BLaER1 (cell line): ENCODE measurements around the gene NUDT2.

Source experiments
- H3K27ac ChIP-seq: shearing (Covaris generic); formaldehyde crosslinking; 2 replicates; pipeline ENCODE4 v1.8.1; 2022
- H3K27me3 ChIP-seq: shearing (Covaris generic); formaldehyde crosslinking; 2 replicates; pipeline ENCODE4 v1.8.1; 2022
- H3K36me3 ChIP-seq: shearing (Covaris generic); formaldehyde crosslinking; 2 replicates; pipeline ENCODE4 v1.8.1; 2022
- H3K4me1 ChIP-seq: shearing (Covaris generic); formaldehyde crosslinking; 2 replicates; pipeline ENCODE4 v1.8.1; 2022
- H3K4me2 ChIP-seq: shearing (Covaris generic); formaldehyde crosslinking; 2 replicates; pipeline ENCODE4 v1.8.1; 2022
- H3K4me3 ChIP-seq: shearing (Covaris generic); formaldehyde crosslinking; 2 replicates; pipeline ENCODE4 v1.8.1; 2022
- H3K9ac ChIP-seq: shearing (Covaris generic); formaldehyde crosslinking; 2 replicates; pipeline ENCODE4 v1.8.1; 2022
- H3K9me3 ChIP-seq: shearing (Covaris generic); formaldehyde crosslinking; 2 replicates; pipeline ENCODE4 v1.8.1; 2022
- H4K20me1 ChIP-seq: shearing (Covaris generic); formaldehyde crosslinking; 2 replicates; pipeline ENCODE4 v1.8.1; 2022
- Cebpa-rat ChIP-seq: shearing (Covaris generic); IDR thresholded peaks from 2 replicates; pipeline ENCODE4 v1.8.1; 2022

NUDT2 gene

DNA sequence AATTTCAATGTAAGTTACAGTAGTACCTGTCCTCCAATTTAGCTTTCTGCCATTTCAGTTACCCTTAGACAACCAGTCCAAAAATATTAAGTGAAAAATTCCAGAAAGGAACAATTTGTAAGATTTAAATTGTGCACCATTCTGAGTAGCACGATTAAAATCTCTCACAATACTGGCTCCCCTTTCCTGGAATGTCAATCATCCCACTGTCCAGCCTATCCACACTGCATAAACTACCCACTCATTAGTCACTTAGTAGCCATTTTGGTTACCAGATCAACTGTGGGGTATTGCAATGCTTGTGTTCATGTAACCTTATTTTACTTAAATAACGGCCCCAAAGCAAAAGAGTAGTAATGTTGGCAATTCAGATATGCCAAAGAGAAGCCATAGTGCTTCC lies 11.9 kb upstream of the NUDT2 start:
- TF ChIP-seq Cebpa-rat: no peak
- H3K4me3 ChIP-seq: no peak overlapping the region
- H3K9me3 ChIP-seq: peaks cover 6% of the 10 kb centered on the region; the same call in 1 of the 2 replicates
- peaks cover 19% of the 10 kb centered on the region for H3K36me3 ChIP-seq
- H3K27me3 ChIP-seq: no peaks in the 10 kb centered on the region
- H4K20me1 ChIP-seq: no peaks in the 10 kb centered on the region
- no peak overlapping the region for H3K9ac ChIP-seq
- H3K4me1 ChIP-seq: peaks cover 18% of the 10 kb centered on the region
- no peak overlapping the region for H3K4me2 ChIP-seq
- H3K27ac ChIP-seq: no peak overlapping the region

- H3K4me1 ChIP-seq: peaks cover 26% of the 10 kb centered on the region
- H3K27me3 ChIP-seq: no peaks in the 10 kb centered on the region
- H3K4me2 ChIP-seq: no peak overlapping the region
- peaks cover 6% of the 10 kb centered on the region; the same call in 1 of the 2 replicates for H3K9me3 ChIP-seq
- no peak overlapping the region for H3K4me3 ChIP-seq
- H3K36me3 ChIP-seq: peaks cover 19% of the 10 kb centered on the region
- TF ChIP-seq Cebpa-rat: no peak
- no peaks in the 10 kb centered on the region for H4K20me1 ChIP-seq
- no peak overlapping the region for H3K9ac ChIP-seq
- H3K27ac ChIP-seq: no peak overlapping the region
Observed at GRCh38 chr9:34318163-34318790, 11.1 kb upstream of the NUDT2 start.

DNA sequence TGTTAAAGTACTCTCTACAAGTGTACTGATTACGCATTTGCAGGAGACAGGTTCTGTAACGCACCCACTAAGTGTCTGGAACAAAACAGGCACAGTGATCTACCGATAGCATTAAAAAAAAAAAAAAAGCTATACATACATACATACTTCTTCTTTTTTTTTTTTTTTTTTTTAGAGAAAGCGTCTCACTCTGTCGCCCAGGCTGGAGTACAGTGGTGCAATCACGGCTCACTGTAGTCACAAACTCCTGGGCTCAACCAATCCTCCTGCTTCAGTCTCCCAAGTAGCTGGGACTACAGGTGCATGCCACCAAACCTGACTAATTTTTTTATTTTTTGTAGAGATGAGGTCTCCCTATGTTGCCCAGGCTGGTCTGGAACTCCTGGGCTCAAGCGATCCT lies 7.9 kb upstream of the NUDT2 start:
- Histone ChIP-seq H3K27ac (no peak overlapping the region), H3K4me3 (no peak overlapping the region), H3K36me3 (peaks cover 19% of the 10 kb centered on the region), H4K20me1 (no peaks in the 10 kb centered on the region), H3K27me3 (no peaks in the 10 kb centered on the region), H3K9me3 (no peaks in the 10 kb centered on the region), H3K4me2 (no peak overlapping the region), H3K9ac (no peak overlapping the region), H3K4me1 (peaks cover 35% of the 10 kb centered on the region)
- TF ChIP-seq Cebpa-rat: no peak

GRCh38 chr9:34322899-34323591 lies 6.3 kb upstream of the NUDT2 start:
- TF ChIP-seq Cebpa-rat: no peak
- peaks cover 17% of the 10 kb centered on the region for H3K36me3 ChIP-seq
- no peaks in the 10 kb centered on the region for H3K27me3 ChIP-seq
- H3K4me1 ChIP-seq: peaks cover 51% of the 10 kb centered on the region
- H3K4me3 ChIP-seq: no peak overlapping the region
- 0 out of 2 replicates have a peak overlapping the region, but pooled peaks have one; percentile 9 for H3K4me2 ChIP-seq
- no peak overlapping the region for H3K27ac ChIP-seq
- no peak overlapping the region for H3K9ac ChIP-seq
- H3K9me3 ChIP-seq: no peaks in the 10 kb centered on the region
- H4K20me1 ChIP-seq: no peaks in the 10 kb centered on the region

DNA sequence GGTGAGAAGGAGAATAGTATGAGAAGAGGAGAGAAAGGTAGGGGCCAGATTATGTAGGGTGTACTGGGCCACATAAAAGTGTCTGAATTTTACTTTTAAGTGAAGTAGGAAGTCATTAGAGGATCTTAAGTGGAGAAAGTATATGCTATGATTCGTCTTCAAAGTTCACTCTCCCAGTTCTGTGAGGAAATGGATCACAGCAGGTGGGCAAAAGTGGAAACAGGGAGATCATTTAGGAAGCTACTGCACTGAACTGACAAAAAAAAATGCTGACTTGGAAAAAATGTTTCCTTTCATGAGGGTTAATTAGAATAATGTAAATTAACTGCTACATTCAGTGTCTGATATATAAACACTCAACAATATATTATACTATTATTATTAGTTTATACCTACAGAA lies 2.7 kb upstream of the NUDT2 start:
- H3K4me1 ChIP-seq: peaks cover 59% of the 10 kb centered on the region
- no peak overlapping the region for H3K9ac ChIP-seq
- H3K4me3 ChIP-seq: no peak overlapping the region
- no peaks in the 10 kb centered on the region for H4K20me1 ChIP-seq
- no peaks in the 10 kb centered on the region for H3K27me3 ChIP-seq
- no peak overlapping the region for H3K27ac ChIP-seq
- no peaks in the 10 kb centered on the region for H3K36me3 ChIP-seq
- no peaks in the 10 kb centered on the region for H3K9me3 ChIP-seq
- no peak for TF ChIP-seq Cebpa-rat
- H3K4me2 ChIP-seq: no peak overlapping the region

GRCh38 chr9:34328500-34328986 lies 826 bp upstream of the NUDT2 start:
- Histone ChIP-seq H4K20me1 (no peaks in the 10 kb centered on the region), H3K4me2 (peak overlapping the region; percentile 74), H3K9ac (peak overlapping the region; percentile 79), H3K9me3 (no peaks in the 10 kb centered on the region), H3K4me1 (peaks cover 50% of the 10 kb centered on the region), H3K27me3 (no peaks in the 10 kb centered on the region), H3K27ac (peak overlapping the region; percentile 47), H3K36me3 (no peaks in the 10 kb centered on the region), H3K4me3 (peak overlapping the region; percentile 87)
- TF ChIP-seq Cebpa-rat: no peak

DNA sequence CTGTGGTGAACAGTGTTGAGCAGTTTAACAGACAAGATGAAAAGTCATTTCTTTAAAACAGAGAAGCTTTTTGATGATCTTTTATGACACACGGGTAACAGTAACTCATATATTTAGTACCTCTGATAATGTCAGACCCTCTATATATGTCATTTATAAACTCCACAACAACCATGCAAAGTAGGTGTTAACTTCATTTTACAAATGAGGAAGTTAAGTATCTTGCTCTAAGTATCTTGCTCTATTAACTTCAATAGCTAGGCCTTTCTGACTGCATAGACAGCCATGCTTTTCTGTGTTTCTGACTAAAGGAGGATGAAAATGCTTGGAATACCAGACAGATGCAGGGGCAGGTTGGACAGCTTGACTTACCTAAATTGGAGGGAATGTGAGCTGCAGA lies 1.8 kb downstream of the NUDT2 start:
- H3K4me3 ChIP-seq: no peak overlapping the region
- no peak overlapping the region for H3K27ac ChIP-seq
- H3K9ac ChIP-seq: no peak overlapping the region
- H3K4me2 ChIP-seq: no peak overlapping the region; the same call in 1 of the 2 replicates
- peaks cover 54% of the 10 kb centered on the region for H3K4me1 ChIP-seq
- no peaks in the 10 kb centered on the region for H3K27me3 ChIP-seq
- no peaks in the 10 kb centered on the region for H3K9me3 ChIP-seq
- no peak for TF ChIP-seq Cebpa-rat
- H4K20me1 ChIP-seq: 0 out of 2 replicates have a peak, but pooled peaks cover 6% of the 10 kb centered on the region
- peaks cover 13% of the 10 kb centered on the region; the same call in 1 of the 2 replicates for H3K36me3 ChIP-seq

- Histone ChIP-seq H3K4me3 (no peak overlapping the region), H3K9ac (no peak overlapping the region), H3K4me2 (no peak overlapping the region), H3K36me3 (peaks cover 18% of the 10 kb centered on the region), H3K27ac (no peak overlapping the region), H3K9me3 (no peaks in the 10 kb centered on the region), H3K4me1 (peaks cover 43% of the 10 kb centered on the region), H4K20me1 (0 out of 2 replicates have a peak, but pooled peaks cover 6% of the 10 kb centered on the region), H3K27me3 (no peaks in the 10 kb centered on the region)
- no peak for TF ChIP-seq Cebpa-rat
Observed at GRCh38 chr9:34332076-34332964, 3.0 kb downstream of the NUDT2 start.

GRCh38 chr9:34333836-34334235 lies 4.5 kb downstream of the NUDT2 start:
- 0 out of 2 replicates have a peak, but pooled peaks cover 6% of the 10 kb centered on the region for H4K20me1 ChIP-seq
- H3K4me1 ChIP-seq: peaks cover 29% of the 10 kb centered on the region
- H3K36me3 ChIP-seq: peaks cover 24% of the 10 kb centered on the region
- no peak for TF ChIP-seq Cebpa-rat
- H3K27me3 ChIP-seq: no peaks in the 10 kb centered on the region
- H3K9ac ChIP-seq: 0 out of 2 replicates have a peak overlapping the region, but pooled peaks have one; percentile 4
- no peak overlapping the region for H3K4me2 ChIP-seq
- no peaks in the 10 kb centered on the region for H3K9me3 ChIP-seq
- no peak overlapping the region for H3K27ac ChIP-seq
- H3K4me3 ChIP-seq: no peak overlapping the region
